Ovary (tissue), 3 donors: ENCODE data around the gene SSRP1.

Source experiments
- CTCF ChIP-seq, 3 donors: fragments of 450-650 bp in 2 of 3; fragments of 200-600 bp in 1 of 3; IDR thresholded peaks; one replicate each; pipeline versions ENCODE4 v1.5.1 to v1.8.0; 2016 to 2022; ENCODE audit warnings: antibody characterized with exemption in 3 of 3, mild to moderate bottlenecking in 1 of 3
- EP300 ChIP-seq: sonication (generic); formaldehyde crosslinking; IDR thresholded peaks from one replicate; pipeline ENCODE4 v1.6.1; 2017; ENCODE audit warnings: antibody characterized with exemption
- POLR2A ChIP-seq: fragments of 450-650 bp; IDR thresholded peaks from one replicate; pipeline ENCODE4 v1.6.1; 2017; ENCODE audit warnings: antibody characterized with exemption, mild to moderate bottlenecking, moderate library complexity
- donor health status: DM: no; HTN: no; CAD: no.

- TF ChIP-seq POLR2A (no peak), EP300 (no peak), CTCF (IDR thresholded peaks at IDR 0.05) (no peak)
Measured at GRCh38 chr11:57307666-57308270, 27.9 kb downstream of the SSRP1 start.
